Gastrocnemius medialis (tissue), 4 donors: ENCODE measurements around the gene PPIP5K1.

Experiments
- CTCF ChIP-seq, 5 experiments: fragments of 450-650 bp in 3 of 5; fragments of 200-600 bp in 2 of 5; sonication (generic) in 2 of 5; IDR thresholded peaks in 4 of 5; conservative IDR thresholded peaks in 1 of 5; 1 replicate in 4 of 5; 2 replicates in 1 of 5; pipeline ENCODE4 v1.5.1; 2016 to 2019; ENCODE audit warnings: antibody characterized with exemption in 5 of 5, mild to moderate bottlenecking in 3 of 5, moderate library complexity in 3 of 5
- POLR2A ChIP-seq, 2 donors: fragments of 450-650 bp; IDR thresholded peaks; one replicate each; pipeline ENCODE4 v1.6.1; 2017; ENCODE audit warnings: antibody characterized with exemption in 2 of 2, mild to moderate bottlenecking in 2 of 2, moderate library complexity in 2 of 2

DNA sequence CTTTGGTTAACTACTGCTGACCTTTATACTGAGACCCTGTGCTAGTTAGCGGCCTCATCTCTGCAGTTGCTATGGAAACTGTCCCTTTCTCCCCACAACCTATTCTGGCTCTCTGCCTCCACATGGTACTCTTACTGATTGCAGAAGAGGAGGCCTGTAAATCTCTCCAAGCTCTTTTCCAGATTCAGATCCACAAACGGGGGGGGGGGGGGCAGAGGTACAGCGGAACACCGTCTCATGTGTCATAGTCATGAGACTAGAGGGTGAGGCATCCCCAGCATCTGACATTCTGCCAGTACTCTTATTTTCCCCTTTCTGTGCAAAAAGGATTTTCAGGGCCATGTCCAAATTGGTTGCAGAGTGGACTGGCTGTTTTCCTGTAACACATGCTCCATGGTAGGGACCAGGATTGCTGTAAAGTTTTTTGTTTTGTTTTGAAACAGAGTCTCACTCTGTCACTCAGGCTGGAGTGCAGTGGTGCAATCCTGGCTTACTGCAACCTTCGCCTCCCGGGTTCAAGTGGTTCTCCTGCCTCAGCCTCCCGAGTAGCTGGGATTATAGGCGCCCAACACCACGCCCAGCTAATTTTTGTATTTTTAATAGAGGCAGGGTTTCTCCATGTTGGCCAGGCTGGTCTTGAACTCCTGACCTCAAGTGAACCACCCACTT, 80.9 kb downstream of the PPIP5K1 start:
- TF ChIP-seq CTCF (IDR thresholded peaks at IDR 0.05 in 4 of 5, conservative IDR thresholded peaks at IDR 0.05 in 1 of 5) (no peak), POLR2A (IDR thresholded peaks at IDR 0.05) (no peak)
